ENCODE measurements around the gene OCIAD1.

GRCh38 chr4:48896845-48897244, 66.0 kb downstream of the OCIAD1 start:
- TF ChIP-seq POLR2AphosphoS5 (IDR thresholded peaks at IDR 0.05) (no peak), CTCF (IDR thresholded peaks at IDR 0.05) (no peak)

All from breast epithelium (tissue), 3 donors.